Measurements from ENCODE around the gene ZSCAN26.
"Not testable (repeated sequence)": the region's sequence is repeated elsewhere in the genome, so short reads cannot be mapped to it uniquely, and the experiment has no call there.

The ZSCAN26 gene

DNA sequence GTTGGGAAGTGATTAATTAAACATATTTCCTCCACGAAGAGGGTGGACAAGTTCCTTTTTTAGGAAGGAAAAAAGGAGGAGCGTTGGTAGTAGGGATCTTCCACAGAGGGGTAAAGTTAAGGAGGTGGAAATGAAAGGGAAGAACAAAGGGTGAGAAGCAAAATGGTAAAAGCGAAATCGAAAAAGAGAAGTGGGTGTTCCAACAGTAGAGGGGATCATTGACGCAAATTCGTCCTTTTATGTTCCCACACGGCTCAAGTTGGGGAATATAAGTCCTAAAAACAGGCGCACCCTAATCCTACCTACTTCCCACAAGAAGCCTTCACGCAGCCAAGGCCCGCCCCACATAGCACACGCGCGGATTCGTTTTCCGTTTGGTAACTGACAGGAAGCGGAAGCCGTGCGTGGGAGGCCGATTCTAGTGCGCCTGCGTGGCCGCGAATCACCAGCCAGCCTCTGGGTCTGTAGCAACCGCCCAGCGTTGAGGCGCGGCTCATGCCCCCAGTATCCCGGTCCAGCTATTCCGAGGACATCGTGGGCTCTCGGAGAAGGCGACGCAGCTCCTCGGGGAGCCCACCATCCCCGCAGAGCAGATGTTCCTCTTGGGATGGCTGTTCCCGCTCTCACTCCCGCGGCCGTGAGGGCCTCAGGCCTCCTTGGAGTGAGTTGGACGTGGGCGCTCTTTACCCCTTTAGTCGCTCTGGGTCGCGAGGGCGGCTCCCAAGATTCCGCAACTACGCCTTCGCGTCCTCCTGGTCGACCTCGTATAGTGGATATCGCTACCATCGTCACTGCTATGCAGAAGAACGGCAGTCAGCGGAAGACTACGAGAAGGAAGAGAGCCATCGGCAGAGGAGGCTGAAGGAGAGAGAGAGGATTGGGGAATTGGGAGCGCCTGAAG lies 7.8 kb upstream of the ZSCAN26 start, which contains the start of gene NKAPL:
Gene NKAPL, plus strand, starts transcription at position 421 of the 901 bp plus-strand sequence. Its CDS starts 75 bp downstream, at position 496.
- DNase-seq: no peak

DNA sequence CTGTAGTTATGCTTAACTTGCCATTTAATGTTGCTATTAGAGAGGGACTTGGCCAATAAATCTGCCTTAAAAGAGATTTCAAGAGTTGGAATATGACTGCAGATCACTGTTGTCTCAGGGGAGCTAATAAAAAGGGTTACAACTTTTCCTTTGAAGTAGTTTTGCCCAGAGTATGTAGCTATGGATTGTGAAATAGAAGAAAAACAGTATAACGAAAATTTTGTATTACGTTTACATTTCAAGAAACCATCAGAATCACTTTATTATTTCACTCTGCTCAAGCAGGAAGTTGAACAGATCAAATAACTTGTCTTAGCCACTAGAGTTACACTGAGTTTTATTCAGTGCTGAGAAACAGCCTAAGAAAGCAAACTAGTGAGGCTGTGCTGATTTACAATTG lies 3.0 kb upstream of the ZSCAN26 start:
- no peak for DNase-seq

DNA sequence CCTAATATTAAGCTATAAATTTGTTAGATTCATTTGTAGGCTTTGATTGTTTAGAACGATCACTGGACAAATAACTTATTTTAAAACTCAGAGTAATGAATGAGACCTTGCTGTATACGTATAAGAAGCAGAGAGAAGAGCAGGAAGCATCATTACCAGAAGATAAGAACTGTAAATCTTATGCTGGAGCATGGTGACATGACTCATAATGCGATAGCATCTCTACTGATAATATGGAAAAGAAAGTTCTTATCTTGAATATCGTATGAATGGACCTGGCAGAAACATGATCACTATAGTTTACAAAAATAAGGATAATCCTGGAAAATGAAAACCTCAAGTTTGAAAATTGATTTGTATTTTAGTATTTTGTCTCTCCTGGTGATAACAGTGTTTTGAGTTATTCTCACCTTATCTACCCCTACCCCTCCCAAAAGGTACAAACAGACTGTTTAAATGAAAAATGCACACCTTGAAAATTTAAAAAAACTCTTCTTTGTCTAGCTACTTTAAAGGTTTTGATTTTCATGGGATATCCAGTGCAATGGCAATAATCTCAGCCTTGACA lies 2.0 kb upstream of the ZSCAN26 start:
- DNase-seq: no peak

DNA sequence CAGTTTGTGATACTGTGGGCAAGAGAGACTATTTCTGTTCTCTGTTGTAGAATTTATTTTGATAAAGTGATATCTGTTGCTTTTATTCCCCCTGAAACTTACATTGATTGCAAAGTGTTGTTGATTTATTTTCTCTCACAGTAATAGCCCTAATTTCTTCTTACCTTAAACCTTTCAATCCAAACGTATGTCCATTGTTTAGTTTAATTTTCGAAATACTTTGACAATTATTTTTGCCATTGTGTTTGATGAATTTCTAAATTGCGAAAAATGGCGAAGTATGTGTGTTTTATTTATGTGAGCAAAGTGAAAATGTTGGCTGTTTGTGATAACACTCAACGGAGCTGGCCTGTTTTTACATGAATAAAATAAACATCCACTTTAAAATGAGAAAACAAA lies 381 bp upstream of the ZSCAN26 start:
- DNase-seq: no peak

DNA sequence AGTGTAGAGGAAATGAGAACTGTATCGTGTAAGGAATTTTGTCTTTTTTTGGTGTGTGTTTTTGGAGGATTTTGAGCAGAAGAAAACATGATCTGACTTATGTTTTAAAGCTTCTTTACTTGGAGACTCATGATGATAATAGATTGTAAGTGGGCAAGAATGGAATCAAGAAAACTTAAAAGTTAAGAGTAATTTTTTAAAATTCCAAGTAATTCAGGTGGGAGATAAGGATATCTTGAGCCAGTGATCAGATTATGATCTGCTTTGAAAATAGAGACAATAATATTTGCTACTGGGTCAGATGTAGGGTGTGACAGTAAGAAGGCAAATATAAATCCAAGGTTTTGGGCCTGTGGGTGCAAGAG lies 734 bp downstream of the ZSCAN26 start:
- DNase-seq: no peak

DNA sequence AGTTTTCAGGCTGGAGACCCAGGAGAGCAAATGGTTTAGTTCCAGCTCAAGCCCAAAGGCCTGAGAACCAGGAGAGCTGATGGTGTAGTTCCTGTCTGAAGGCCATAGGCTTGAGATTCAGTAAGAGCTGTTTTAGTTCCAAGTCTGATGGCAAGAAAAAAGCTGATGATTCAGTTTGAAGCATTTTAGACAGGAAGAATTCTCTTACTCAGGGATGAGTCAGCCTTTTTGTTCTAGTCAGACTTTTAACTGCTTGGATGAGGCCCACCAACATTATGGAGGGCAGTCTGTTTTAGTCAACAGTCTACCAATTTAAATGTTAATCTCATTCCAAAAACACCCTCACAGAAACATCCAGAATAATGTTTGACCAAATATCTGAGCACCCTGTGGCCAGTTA lies 2.5 kb downstream of the ZSCAN26 start:
- DNase-seq: no peak

DNA sequence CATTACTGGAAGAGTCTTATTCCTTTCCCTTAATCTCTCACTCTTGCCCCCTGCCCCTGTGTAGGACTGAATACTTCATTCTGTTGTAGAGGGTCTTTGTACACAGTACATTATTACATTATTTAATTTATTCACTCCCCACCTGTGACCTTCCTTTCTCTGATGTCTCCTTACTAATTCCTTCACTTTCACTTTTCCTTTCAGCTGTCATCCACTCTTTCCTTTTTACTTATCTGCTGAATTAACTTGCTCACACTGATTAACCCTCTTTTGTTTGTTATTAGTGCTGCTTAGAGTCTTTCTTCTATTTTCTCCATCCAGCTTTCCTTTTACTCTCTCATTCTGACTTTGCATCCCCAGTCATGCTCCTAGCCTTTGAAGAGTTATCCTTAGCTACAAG lies 7.9 kb downstream of the ZSCAN26 start:
- DNase-seq: no peak

DNA sequence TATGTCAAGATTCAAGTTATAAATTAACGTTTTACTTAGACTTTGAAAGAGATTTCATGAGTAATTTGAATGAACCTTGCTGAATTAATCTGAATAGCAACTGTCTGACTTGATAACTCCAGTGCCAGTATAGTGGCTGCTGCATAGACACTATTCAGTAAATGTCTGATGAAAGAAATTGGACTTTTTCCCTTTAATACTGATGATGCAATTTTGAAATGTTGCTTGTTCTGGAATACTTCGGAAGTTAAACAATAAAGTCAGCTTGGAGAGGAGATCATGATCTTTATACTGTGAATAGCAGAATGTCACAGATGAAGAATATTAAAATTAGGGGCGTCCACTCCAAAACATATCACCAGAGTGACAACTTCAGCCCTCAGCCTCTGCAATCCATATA lies 10.8 kb downstream of the ZSCAN26 start:
- no peak for DNase-seq

DNA sequence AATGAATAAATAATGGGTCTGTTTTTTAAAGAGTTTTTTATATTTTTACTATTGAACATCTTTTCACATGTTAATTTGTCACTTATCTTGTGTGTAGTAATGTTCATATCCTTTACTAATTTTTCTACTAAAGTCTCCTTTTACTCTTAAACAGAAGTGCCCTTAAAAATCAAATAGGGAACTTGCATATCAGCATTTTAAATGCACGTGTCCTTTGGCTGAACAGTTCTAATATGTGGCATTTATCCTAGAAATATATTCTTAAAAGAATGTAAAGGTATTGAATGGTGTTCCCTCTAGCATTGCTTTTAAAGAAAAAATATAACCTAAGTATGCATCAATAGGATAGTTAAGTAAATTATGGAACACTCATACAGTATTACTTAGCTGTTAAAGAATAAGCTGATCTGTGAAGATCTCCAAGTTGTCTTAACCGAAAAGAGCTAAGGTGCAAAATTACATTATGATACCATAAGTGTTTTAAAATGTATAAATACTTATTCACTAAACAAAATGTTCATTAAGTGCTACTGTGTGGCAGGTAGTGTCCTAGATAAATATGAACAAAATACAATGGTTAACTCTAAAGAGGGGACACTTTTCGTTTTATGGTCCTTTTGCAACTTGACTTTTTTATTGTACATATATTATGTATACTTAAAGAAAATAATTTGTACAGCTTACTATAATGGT lies 13.8 kb downstream of the ZSCAN26 start:
- DNase-seq: no peak

DNA sequence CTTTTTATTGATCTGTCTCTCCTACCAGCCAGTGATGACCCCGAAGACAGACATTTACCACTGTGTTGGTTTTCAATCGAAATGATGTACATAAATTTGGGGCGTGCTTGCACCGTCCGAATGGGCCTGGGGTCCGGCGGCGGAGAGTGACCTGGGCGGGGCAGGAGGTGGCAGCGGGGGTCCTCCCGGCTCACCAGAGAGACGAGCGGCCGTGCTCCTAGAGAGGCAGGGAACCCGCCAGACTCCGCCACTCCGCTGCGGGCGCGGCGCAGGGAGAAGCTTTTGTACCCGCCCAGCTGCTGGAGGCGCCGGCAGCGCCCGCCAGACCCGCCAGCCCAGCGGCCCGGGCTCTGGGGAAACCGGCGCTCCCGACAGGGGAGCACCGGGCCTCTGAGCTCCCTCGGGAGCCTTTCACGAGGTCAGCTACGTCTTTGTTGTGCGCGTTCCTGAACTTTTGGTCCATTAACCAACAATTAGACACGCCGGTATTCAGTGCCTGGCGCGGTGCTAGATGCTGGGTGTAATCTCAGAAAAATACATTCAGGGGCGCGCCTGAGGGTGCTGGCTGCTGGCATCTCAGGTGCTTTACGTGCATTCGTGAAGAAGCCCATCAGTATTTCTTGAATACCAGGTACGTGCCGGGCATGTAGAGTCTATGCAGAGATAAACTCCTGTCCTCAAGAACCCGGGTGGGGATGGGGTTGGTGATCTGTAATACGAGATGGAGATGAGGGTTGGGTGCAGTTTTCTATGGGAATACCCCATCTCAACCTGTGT lies 14.5 kb downstream of the ZSCAN26 start, which contains the start of gene PGBD1:
Gene PGBD1, plus strand, starts transcription at position 285 of the 777 bp plus-strand sequence. CDS start 2,242 bp downstream, outside the sequence.
- DNase-seq: peak; percentile 59

DNA sequence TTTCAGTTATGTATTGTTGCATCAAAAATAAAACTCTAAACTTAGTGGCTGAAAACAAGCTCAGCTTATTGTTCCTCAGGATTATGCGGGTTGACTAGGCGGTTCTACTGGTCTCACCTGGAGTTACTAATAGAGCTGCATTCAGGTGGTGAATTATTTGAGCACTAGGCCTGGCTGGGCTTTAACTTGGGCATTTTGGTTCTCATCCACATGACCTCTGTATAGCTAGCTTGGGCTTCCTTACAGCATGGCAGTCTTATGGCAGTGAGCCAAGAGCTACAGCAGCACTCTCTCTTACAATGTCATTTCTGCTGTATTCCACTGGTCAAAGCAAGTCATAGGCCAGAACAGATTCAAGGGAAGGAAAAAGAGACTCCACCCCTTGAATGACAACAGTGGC lies 16.0 kb downstream of the ZSCAN26 start:
- DNase-seq: no peak

DNA sequence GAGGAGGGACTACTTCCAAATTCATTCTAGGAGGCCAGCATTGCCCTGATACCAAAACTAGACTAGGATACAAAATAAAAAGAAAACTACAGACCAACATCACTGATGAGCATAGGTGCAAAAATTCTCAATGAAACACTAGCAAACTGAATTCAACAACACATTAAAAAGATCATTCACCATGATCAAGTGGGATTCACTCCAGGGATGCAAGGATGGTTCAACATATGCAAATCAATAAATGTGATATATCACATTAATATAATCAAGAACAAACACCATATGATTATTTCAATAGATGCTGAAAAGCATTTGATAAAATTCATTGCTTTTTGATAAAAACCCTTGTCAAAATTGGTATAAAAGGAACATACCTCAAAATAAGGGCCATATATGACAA lies 24.6 kb downstream of the ZSCAN26 start:
- DNase-seq: no peak

DNA sequence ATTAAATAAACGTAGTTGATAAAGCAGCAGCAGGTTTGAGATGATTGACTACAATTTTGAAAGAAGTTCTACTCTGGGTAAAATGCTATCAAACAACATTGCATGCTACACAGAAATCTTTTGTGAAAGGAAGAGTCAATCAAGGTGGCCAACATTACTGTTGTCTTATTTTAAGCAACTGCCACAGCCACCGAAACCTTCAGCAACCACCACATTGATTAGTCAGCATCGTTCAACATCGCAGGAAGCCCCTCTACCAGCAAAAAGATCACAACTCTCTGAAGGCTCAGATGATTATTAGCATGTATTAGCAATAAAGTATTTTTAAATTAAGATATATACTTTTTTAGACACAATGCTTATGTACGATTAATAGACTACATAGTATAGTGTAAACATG lies 28.4 kb downstream of the ZSCAN26 start:
- DNase-seq: no peak

DNA sequence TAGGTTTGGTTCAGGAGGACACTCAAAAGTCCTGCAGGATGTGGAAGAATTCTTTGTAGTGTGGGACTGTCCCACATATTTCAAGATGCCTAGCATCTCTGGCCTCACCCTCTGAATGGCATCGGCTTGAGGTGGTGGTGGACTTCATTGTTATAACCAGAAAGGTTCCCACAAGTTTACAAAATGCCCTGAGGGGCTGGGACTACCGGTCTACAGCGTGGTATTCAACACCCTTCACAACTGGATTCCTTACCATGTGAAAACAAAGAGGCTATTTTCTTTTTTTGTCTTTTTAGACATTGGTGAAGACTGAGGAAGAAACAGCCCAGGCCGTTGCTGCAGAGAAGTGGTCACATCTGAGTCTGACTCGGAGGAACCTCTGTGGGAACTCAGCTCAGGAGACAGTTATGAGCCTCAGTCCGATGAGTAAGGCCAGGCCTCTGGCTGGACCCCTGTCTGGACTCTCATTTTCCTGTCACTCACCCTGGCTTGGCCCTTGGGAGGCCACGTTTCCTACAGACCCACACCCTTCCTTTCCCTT lies 29.6 kb downstream of the ZSCAN26 start:
- no peak for DNase-seq

DNA sequence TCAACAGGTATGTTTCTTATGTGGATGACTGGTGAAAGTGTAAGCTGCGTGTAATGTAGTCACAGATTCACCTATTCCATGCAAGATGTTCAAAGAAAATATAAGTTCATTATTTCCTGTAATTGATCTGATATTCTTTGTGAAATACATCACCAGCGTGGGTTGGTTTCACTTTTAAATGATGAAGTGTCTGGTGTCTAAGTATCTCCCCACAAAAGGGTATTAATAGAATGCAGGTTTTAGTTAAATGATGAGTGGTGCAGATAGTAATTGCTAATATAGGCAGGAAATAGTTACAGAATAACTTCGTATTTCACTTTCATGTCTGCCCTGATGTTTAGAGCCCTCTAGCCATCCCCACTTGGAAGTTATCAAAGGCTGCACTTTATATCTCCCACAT lies 36.6 kb downstream of the ZSCAN26 start:
- DNase-seq: no peak

DNA sequence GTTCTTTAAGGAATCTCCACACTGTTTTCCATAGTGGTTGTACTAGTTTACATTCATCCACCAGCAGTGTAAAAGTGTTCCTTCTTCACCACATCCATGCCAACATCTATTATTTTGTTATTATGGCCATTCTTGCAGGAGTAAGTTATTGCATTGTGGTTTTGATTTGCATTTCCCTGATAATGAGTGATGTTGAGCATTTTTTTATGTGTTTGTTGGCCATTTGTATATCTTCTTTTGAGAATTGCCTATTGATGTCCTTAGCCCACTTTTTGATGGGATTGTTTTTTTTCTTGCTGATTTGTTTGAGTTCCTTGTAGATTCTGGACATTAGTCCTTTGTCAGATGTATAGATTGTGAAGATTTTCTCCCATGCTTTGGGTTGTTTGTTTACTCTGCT lies 39.4 kb downstream of the ZSCAN26 start:
- not testable (repeated sequence) for DNase-seq

DNA sequence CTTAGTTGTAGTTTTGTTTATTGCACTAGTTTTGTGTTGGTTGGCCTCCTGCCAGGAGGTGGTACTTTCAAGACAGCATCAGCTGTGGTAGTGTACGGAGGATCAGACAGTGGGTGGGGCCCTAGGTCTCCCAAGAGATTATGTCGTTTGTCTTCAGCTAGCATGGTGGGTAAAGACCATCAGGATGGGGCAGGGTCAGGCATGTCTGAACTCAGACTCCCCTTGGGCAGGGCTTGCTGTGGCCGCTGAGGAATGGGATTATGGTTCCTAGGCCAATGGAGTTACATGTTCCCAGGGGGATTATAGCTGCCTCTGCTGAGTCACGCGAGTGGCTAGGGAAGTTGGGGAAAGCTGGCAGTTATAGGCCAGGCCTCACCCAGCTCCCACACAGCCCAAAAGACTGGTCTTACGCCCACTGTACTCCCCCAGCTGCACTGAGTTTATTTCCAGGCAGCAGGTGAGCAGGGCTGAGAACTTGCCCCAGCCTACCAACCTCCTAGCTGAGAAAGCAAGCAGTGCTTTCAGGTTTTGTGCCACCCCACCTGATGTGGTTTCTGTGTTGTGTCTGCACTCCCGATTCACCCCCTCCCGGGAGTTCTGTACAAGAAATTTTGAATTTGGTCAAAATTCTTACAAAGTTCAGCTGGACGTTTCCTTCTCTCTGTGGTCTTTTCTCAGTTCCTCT lies 44.3 kb downstream of the ZSCAN26 start:
- no peak for DNase-seq

DNA sequence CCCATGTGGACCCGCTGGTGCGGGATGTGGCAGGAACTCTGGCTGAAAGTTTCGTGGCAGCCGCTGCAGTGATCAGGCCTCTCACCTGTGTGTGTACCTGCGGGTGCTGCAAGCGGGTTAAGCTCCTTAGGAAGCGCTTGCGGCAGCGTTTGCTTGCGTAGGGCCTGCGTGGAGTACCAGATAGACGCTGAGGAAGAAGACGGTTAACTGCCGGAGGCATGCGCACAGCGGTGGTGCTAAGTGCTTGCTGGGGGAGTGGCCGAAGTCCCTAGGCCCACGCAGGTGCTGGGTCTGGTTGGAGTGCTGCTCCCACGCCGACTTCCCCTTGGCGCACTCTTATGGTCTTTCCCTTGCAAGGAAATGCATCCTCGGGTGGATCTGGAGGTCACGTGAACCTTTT lies 46.0 kb downstream of the ZSCAN26 start:
- DNase-seq: no peak

DNA sequence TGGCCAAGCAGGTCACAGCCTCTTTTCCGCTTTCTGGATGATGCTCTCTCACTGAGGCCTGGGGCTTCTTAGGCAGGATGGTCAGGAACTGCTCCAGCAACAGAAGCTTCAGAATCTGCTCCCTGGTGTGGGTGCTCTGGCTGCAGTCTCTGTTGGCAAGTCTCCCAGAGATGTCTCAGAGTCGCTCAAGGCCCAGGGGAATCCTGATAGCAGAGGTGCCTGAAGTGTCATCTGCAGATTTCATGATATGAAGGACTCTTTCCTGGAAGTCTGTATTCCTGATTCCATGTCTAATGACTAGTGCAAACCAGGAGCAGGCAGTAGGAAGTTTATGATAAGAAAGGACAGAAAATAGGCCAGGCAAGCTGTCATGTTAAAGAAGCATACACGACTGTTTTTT lies 48.7 kb downstream of the ZSCAN26 start:
- no peak for DNase-seq

DNA sequence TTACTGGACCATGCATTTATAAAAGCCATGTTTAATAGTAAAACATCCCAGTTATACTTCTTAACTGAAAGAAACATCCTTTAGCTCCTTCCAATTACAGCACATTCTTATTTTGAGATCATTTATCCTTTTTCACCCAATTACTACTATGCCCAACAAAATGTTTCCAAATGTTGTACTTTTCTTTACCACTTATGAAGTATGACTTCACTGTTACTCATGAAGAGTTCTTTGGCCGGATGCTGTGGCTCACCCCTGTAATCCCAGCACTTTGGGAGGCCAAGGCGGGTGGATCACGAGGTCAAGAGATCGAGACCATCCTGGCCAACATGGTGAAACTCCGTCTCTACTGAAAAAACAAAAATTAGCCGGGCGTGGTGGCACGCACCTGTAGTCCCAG lies 50.9 kb downstream of the ZSCAN26 start:
- not testable (repeated sequence) for DNase-seq

DNA sequence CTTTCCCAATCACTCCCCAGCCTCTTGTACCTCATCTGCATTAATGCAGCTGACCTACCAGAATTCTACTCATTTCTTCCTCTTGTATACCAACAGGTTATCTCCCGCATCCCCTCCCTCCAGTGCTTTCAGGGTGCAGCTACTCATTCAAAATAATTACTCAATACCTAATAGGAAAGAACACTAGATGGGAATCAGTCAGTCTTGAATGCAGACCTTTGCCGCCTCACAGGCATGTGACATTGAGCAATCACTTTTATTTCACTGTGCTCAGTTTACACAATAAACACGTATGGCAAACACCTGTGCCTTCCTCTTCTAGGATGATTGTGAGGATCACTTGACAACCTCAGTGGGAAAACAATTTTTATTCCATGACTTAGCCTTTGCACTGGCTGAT lies 55.7 kb downstream of the ZSCAN26 start:
- no peak for DNase-seq

DNA sequence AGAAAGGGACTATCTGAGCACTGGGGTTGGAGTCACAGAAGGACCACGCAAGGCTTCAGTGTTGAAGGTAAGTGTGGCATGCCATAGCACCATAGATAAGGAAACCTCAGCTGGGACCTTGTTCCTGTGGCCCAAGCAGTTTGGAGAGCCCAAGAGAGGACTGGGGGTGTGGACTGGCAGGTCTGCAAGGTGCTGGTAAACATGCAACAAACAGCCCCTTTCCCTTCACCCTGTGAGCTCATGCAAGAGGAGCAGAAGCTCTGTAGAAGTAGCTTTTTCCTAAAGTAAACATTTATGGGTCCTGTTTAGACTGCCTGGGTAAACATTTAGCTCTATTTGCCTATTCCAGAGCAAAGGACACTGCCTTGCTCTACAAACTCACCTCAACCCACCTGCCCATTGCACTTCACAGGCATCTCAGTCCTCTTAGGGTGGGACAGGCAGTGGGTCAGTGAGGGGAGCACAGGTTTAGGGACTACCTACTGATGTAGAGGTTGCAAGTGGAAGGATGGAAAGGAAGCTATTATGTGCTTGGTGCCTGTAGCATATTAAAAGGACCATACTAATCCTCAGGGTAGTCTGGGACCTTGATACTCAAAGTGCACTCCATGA lies 57.0 kb downstream of the ZSCAN26 start:
- DNase-seq: no peak
